WI38 (cell line): Measurements from ENCODE around the gene ACAT2.
"Not testable (repeated sequence)": the region's sequence is repeated elsewhere in the genome, so short reads cannot be mapped to it uniquely, and the experiment has no call there.

Source experiments
- H3K4me3 ChIP-seq: 2 replicates; pipeline ENCODE4 v1.5.1; 2011; ENCODE audit warnings: low read depth, mild to moderate bottlenecking, control low read depth, low read length
- TF ChIP-seq, protein P1 (sequence below): IDR thresholded peaks from 2 replicates; pipeline ENCODE4 v1.5.1; 2012; ENCODE audit warnings: low read depth, mild to moderate bottlenecking, control low read depth, low read length

ACAT2 gene

DNA sequence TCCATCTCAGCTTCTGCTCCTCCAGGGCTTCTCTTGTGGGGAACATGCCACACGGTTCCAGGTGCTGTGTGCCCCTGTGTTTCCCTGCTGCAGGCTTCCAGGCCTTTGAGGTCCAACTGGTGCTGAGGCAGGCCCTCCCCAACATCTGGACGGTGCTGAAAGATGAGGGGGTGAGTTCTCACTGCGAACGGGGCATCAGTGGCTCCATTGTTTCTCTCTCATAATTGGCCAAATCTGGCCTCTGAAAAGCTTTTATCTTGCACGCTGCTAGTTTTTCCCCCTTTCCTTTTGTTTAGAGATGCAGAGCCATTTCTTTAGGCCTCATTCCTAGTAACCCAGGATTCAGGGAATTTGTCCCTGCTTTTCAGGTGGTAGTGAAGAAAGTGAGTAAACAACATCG is 46.8 kb downstream of the ACAT2 start:
- H3K4me3 ChIP-seq = no peak overlapping the region
- TF ChIP-seq, protein P1, sequence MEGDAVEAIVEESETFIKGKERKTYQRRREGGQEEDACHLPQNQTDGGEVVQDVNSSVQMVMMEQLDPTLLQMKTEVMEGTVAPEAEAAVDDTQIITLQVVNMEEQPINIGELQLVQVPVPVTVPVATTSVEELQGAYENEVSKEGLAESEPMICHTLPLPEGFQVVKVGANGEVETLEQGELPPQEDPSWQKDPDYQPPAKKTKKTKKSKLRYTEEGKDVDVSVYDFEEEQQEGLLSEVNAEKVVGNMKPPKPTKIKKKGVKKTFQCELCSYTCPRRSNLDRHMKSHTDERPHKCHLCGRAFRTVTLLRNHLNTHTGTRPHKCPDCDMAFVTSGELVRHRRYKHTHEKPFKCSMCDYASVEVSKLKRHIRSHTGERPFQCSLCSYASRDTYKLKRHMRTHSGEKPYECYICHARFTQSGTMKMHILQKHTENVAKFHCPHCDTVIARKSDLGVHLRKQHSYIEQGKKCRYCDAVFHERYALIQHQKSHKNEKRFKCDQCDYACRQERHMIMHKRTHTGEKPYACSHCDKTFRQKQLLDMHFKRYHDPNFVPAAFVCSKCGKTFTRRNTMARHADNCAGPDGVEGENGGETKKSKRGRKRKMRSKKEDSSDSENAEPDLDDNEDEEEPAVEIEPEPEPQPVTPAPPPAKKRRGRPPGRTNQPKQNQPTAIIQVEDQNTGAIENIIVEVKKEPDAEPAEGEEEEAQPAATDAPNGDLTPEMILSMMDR = no peak

DNA sequence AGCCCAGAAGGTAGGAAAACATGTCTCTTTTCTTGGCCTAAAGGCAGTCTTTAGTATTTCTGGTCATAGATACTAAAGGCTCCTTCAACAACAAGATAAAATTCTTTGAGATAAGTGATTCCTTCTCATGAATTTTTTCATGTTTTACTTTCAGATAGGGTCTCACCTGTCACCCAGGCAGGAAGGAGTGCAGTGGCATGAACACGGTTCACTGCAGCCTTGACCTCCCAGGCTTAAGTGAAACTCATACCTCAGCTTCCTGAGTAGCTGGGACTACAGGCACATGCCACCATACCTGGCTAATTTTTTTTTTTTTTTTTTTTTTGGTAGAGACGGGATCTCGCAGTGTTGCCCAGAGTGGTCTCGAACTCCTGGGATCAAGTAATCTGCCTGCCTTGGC is 47.3 kb downstream of the ACAT2 start:
- TF ChIP-seq, protein P1 = no peak
- no peak overlapping the region for H3K4me3 ChIP-seq

DNA sequence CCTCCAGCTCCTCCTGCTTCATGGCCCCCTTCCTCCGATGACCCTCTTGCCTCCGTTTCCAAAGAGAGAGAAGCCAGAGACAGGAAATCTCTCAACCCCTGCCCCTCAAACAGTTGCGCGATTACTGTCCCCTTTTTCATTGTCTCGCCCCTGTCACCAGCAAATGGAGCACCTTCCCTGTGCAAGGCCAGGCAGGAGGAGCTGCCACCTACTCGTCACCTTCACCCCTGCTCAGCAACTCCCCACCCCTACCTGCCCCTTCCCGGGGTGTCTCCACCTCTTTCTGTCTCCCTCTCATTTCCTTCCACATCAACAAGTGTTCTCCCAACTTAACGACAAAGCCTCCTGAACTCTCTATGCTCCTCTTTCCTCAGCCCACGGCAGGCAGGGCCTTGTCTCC is 51.9 kb downstream of the ACAT2 start:
- no peak overlapping the region for H3K4me3 ChIP-seq
- TF ChIP-seq, protein P1 = no peak

DNA sequence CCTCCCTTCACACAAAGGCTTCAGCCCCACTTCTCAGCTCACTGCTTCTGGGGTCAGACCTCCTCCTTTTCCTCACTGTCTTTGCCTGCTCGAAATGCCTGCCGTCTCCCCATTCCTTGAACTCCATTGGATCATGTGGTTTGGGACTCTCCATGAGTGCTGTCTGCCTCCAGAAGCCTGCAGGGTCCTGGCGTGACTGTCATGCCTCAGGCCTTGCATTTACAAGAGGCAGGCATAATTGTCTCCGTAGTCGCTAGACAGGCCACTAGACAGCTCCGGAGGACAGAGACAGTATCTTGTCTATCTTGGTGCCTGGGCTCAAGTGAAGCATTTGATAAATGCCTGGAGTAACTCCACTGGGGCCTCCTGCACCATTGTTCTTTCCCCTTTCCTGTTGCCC is 53.6 kb downstream of the ACAT2 start:
- H3K4me3 ChIP-seq = no peak overlapping the region
- TF ChIP-seq, protein P1 = no peak

DNA sequence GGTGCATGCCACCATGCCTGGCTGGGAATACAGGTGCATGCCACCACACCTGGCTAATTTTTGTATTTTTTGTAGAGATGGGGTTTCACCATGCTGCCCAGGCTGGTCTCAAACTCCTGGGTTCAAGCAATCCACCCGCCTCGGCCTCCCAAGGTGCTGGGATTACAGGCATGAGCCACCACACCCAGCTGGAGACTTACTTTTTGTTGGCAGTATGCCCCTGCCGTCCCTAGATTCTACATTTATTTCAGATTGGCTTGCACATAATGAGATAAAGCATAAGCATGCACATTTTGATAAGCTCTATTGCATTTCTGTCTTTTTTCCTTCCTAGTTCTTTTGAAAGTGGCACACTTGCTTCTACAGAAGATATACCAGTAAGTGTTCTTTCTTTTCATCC is 54.9 kb downstream of the ACAT2 start:
- not testable (repeated sequence) for H3K4me3 ChIP-seq

DNA sequence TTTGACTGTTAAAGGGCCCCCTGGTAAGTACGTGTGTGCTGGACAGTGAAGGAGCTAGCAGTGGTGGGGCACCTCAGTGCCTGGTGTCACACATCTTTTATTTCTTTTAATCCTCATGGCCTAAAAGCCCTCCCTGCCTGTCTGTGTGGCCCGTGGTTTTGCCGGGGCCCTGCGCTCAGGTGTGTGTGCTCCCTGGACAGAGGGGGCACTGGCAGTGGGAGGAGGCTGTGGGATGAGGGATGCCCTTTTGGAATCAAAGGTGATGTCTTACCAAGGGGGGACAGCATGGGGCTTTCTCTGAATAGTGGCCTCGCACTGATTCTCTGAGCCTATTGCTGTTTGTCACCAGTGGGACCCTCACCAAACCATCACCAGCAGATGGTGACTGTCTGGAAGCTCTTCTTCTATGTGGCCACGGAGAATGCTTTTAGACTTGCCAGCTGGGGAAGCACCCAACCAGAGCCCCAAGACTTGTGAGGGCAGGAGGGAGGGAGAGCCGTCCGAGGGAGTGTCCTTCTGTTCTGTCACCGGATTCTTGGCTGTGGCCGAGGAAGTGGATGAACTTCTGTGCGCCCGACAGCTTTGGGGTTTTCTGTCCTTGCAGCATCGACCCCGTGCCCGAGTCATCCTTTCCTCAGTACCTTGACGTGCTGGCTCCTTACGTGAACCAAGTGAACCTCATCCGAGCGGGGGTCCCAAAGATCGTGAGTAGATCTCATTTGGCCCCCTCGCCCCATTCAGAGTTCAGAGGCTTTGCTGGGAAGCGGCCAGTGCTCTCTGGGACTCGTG is 56.3 kb downstream of the ACAT2 start:
- TF ChIP-seq, protein P1 = no peak
- no peak overlapping the region for H3K4me3 ChIP-seq

DNA sequence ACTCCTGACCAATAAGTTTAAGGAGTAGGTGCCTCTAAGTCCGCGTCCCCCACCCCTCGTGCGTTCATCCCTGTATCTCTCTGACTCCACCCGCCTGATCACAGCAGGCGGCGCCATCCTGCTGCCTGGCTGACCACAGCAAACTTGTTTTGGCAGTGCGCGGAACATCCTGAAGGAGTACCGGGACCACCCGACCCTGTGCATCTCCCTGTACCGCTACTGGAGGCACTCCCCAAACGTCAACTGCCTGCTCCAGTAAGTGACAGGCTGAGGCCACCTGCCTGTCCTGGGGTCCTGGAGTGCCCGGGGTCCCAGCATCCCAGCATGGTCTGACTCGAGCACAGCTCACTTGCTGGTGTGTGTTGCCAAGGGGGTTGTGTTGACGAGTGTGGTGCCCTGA is 57.3 kb downstream of the ACAT2 start:
- H3K4me3 ChIP-seq = no peak overlapping the region
- TF ChIP-seq, protein P1 = no peak

DNA sequence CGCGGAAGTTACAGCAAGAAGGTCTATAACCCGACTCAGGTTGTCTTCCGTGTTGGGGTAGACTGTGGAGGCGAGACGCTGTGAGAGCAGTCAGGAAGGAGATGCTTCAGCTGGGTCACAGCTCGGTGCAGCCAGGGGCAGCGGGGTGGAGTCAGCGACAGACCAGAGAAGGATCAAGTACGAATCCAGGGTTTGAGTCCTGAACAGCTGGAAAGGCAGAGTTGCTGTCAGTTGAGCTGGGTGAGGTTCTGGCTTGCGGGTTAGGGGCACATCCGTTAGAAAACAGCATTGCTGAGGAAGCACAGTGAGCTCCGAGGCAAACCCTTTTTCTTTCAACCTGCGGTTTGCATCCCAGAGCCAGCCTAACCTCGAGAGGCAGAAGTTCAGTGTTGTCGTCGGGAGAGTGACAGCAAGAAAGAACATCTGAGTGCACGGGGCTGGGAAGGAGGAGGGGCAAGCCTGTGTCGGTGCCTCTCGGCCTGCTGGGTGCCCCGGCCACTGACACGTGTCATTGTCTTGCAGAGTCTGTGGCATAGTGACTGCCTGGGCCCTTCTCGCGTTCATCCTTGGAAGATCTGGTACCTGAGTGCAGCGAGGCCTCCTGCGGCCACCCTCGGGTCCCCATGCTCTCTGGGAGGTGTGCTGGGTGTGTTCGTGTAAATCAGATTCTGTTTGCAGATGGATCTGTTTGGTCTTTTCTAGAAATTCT is 58.2 kb downstream of the ACAT2 start:
- TF ChIP-seq, protein P1 = no peak
- H3K4me3 ChIP-seq = no peak overlapping the region
